NOMO-1 treated with dmso at 0.1 percent for 144 hours (cell line): ENCODE measurements around the gene OSBPL9.
A peak's percentile ranks its signal among the peaks of the same experiment; 100 is the strongest.
"Not testable (repeated sequence)": the region's sequence is repeated elsewhere in the genome, so short reads cannot be mapped to it uniquely, and the experiment has no call there.

Experiments
- DNase-seq: peaks from one replicate; lab custom pipeline; 2025; ENCODE audit not compliant: unreplicated experiment; lab: John Stamatoyannopoulos, UW

The OSBPL9 gene

DNA sequence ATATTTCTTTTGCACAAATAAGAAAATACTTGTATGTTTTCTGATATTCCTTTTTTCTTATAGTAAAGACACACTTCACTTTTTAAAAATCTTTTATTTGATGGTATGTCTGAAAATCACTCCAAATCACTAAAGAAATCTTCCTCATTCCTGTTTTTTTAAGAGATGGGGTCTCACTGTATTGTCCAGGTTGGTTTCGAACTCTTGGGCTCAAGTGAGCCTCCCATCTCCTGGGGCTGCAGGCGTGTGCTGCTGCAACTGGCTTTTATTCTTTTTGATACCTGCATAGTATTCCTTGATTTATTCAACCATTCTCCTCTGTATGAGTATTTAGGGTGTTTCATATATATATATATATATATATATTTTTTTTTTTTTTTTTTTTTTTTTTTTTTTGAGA, 88.1 kb downstream of the OSBPL9 start:
- DNase-seq: no peak

DNA sequence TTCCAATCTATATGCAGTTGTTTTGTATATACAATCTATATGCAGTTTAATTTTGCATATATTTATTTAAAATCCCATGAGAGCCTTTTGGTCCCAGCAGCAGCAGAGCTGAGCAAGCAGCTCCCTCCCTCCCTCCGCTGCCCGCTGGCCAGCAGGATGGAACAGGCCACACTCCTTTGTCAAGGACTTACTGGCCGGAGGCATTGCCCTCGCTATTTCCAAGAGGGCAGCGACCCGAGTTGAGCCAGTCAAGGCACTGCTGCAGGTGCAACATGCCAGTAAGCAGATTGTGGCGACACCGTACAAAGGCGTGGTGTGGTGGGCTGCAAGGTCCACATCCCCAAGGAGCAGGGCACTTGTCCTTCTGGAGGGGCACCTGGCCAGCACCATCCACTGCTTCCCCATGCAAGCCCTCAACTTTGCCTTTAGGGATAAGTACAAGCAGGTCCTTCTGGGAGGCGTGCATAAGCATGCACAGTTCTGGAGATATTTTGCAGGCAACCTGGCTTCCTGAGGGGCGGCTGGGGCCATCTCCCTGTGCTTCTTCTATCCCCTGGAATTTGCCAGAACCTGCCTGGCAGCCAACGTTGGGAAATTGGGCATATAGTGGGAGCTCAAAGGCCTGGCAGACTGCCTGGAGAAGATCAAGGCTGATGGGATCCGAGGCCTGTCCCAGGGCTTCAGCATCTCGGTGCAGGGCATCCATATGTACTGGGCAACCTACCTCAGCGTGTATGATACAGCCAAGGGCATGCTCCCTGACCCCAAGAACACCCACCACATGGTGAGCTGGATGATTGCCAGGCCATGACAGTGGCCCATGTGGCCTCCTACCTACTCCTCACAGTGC, 92.2 kb downstream of the OSBPL9 start:
- DNase-seq: no peak

DNA sequence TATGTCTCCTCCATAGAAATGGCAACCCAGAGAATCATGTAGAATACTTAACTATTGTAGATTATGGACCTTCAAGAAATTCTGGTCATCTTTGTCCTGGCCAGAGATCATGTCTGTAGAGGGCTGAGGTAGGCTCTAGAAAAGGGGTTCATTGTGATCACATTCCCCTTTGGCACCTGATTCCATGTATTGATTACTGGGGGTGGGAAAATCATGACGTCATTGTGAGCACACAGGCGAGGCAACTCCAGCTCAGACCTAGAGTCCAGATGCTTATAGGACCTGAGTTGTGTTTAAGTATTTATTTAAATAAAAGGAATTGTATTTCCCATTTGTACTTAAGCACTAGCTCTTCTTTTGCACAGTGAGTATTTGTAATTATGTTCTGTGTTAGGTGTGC, 93.1 kb downstream of the OSBPL9 start:
- no peak for DNase-seq

DNA sequence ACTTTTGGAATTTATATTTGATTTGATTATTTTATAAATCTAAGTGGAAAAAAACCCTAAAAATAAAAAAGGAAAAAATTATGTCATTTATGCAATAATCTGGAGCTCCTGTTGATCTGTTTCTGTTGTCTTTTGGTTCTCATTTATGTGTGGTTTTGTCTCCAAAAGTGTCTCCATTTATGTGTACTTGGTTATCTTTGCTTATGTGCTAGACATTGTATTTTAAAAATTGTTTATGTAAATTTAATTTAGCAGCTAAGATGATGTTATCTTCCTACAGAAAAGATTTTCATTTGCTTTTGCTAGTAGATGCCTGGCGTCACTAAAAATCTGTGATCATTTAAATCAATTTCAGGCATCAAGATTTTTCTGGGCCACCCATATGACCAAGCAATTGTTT, 95.7 kb downstream of the OSBPL9 start:
- DNase-seq: no peak

DNA sequence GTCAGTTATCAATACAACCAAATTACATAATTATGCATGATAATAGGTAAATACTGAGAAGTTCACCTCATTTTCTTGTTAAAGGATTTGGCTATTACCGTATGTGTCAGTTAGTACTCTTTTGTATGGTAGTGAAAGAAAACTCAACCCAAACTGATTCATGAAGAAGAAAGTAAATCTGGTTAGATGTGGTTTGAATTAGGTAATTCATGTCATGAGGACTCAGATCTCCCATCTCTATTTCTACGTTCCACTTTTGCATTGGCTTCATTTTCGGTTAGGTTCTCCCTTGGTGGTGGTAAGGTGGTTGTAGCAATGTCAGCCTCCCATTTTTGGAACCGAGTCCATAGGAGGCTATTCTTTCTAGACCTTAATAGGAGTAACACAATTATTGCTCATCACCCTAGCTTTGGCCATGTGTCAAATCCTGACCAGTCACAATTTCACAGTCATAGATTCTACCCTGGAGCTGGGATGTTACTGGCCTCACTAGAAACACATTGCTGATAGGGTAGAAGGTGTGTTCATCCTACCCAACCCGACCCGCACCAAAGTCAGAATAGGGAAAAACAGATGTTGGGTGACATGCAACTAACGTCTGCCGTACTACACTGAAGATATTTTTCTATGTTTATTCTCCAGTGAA, 97.6 kb downstream of the OSBPL9 start:
- no peak for DNase-seq

DNA sequence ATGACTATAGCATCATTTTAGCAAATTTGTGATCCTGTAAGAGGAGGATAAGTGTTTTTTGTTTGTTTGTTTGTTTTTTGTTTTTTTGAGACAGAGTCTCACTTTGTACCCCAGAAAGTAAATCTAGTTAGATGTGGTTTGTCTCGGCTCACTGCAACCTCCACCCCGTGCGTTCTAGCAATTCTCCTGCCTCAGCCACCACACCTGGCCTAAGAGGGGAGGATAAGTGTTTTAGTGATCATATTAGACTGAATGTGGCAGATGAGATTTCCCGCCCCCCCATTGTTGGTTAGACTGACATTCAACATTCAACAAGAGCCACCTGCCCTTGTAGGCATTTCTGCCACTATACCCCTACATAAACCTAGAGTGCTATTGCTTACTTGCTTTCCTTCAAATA, 98.5 kb downstream of the OSBPL9 start:
- DNase-seq: no peak

DNA sequence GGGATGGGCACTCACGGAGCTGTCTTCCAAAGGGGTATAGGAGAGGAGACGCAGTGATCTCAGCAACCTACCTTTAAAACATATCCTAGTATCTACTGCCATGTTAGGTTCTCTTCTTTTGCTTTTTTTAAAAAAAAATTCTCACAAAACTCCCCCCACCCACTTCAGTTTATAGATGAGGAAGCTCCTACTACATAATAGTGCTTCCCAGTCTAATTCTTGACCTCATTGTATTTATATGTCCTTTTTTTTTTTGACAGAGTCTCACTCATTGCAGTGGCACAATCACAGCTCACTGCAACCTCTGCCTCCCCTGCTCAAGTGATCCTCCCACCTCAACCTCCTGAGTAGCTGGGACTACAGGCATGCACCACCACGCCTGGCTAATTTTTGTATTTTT, 99.9 kb downstream of the OSBPL9 start:
- DNase-seq: no peak

DNA sequence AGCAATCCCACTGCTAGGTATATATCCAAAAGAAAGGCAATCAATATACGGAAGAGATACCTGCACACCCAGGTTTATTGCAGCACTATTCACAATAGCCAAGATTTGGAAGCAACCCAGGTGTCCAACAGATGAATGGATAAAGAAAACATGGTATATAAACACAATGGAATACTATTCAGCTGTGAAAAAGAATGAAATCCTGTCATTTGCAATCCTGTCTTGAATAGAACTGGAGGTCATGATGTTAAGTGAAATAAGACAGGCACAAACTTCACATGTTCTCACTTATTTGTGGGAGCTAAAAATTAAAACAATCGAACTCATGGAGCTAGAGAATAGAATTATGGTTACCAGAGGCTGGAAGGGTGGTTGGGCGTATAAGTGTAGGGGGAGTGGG, 101.0 kb downstream of the OSBPL9 start:
- no peak for DNase-seq

DNA sequence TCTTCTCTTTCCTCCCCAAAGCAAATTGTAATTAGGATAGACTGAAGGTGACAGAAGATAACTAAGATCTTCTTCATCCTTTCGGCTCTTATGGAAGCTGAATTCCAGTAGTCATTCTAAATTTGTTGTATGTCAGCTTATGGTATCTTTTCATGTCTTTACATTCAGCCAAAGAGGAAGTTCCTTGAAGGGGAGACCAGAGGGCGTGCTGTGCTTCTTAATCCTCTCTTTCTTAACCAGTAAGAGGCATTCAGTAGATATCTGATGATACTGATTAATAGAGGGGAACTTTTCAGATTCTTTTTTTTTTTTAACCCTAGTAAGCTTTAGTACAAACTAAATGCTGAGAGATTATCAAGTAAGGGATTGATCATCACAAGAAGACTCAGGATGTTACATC, 102.3 kb downstream of the OSBPL9 start:
- no peak for DNase-seq

DNA sequence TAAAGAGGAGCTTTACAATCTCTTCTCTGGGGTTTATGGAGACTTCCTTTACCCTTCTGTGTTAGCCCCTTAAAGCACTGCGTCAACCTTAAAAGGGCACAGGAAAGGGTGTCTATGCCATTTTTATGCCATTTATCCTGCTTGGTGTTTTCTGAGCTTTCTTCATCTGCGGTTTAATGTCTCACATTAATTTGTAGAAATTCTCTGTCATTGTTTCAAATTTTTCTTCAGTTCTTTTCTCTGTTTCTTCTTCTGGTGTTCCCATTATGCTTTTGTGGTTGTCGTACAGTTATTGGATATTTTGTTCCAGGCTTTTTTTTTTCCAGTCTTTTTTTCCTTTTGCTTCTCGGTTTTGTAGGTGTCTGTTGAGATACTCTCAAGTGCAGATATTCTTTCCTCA, 107.9 kb downstream of the OSBPL9 start:
- DNase-seq: no peak

DNA sequence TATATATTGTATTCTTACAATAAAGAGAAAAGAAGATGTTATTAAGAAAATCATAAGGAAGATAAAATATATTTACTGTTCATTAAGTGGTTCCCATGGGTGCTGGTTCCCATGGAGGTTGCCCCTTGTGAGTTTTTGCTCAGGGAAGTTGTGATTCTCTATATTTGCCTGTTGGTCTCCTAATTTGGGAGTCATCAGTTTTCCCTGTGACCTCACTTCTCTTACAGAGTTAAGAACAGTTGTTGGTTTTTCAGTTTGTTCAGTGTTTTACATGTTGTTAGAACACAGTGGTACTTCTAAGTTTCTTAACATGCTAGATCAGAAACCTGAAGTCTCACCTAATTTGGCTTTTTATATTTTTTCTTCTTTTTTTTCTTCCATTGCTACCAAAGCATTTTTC, 109.2 kb downstream of the OSBPL9 start:
- DNase-seq: no peak

DNA sequence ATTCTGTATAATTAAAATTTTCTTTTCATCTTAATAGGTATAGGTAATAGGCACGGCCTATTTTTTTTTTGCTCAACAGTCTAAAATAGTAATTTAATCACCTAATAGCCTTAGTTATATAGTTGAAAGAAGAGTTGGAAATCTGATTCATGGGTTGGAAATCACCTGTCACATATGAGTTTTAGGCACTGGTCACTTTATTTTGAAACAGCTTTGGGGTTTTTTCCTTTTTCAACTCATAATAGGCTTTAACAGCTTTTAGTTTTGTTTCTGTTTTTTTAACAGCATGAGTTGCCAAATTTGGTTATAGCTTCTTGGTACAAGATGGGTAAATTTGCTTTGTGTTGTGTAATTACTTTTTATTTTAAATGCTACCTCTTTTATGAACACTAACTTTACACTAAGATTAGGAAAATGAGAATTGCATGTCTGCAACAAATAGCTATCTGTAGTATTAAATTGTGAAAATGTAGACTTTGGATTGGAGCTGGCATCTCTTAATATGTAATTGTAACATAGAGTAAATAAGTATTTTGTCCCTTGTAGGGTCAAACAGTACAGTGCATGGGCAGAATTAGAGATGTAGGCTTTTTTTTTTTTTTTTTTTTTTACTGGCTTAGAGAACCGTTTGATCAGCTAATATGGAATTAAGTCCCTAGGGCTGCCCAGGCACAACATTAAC, 109.8 kb downstream of the OSBPL9 start:
- no peak for DNase-seq

DNA sequence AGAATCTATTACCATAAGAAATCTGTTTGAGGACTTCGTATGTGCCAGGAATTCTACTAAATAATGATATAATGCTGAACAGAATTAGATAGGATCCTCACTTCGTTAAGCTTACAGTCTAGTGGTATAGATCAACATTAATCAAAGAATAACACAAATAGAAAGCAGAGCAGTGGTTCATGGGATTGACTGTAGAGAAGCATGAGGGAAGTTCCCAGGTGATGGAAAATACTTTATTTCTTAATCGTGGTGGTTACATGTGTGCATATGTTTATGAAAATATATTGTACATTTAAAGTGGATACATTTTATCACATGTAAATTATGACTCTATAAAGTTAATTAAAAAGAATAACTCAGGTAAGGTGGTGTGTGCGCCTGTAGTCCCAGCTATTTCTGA, 110.5 kb downstream of the OSBPL9 start:
- DNase-seq: no peak

DNA sequence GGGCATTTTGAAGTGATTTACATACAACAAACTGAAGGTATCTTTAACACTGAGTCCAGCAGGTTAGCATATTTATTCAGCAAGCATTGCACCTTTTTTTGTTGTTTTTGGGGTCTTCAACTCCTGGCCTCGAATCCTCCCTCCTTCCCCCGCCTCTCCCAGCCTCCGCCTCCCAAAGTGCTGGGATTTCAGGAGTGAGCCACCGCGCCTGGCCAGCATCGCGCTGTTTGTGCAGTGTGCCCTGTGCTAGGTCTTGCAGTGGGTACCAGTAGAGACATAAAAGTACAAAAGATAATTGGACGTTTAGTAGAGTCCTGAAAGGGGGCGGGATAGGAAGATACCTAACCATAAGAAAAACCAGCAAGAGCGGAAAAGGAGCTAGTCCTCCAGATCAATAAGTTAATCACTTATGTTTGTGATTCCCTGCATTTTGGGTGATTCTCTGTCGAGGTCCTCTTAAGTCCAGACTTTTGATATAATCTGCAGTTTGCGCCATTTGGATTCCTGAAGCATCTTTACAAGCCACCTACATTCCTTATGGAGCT, 111.8 kb downstream of the OSBPL9 start:
- no peak for DNase-seq

DNA sequence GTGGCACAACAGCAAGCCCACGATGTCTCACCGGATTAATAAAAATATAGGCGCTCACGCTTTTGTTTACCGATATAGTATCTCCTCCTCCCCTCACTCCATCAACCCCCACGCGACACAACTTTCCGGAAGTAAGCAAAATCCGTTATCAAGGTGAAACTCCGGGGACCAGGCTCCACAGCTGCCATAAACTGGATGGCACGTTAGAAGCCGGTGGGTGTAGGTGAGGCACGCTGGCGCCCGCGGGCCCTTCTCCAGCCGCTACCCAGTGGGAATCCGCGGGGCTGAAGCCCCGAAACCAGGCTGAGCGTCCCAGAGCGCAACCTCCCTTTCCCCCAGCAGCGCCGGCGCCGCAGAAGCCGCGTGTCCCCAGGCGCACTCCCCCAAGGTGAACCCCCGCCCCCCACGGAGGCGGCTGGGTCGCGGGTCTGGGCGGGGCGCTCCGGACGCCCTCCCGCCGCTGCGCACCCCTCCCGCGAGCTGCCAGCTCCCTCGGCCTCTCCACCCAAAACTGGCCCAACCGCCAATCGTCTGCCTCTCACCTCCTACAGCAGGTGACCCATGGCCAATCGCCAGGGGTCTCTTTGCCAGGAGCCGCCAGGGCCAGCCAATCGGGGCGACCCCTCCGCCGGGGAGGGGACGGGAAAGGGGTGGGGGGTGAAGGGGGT, 112.4 kb downstream of the OSBPL9 start:
- DNase-seq: peak; percentile 94

DNA sequence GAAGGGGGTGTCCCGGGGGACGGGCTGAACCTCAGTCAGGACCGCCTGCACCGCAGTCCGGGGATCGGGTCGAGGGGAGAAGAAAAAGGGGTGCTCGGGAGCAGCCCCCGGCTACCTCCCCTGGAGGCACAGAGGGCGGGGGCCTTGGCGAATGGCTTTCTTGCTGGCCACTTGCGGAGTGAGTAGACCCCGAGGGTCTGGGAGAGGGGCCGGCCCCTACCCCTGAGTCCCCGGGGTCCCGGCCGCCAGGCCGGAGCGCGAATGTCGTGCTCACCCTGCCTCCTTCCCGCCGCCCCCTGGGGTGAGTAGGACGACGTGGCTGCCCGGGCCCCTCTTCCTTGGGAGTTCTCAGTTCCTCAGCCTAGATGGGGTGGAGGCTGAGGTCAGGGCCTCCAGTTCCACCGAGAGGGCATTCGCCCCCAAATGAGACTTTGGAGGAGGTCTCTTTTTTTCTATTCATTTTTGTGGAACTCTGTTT, 113.0 kb downstream of the OSBPL9 start:
- peak; percentile 7 for DNase-seq

DNA sequence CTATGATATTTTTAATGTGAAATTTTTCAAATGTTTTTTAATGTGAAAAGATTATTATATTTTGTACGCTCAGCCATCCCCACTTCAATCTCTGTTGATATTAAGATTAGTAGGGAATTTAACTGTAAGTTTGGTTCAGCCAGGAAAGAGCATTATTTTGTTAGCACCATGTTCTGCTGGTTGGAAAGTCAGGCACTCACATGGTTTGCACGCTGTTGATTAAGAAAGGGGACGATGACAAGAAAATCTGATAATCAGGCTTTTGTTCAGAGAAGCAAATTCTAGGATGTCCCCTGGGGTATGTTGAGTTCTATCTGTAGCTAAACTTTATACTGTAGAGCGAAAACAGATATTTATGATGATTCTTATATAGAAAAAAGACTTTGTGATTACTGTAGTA, 115.1 kb downstream of the OSBPL9 start:
- no peak for DNase-seq

DNA sequence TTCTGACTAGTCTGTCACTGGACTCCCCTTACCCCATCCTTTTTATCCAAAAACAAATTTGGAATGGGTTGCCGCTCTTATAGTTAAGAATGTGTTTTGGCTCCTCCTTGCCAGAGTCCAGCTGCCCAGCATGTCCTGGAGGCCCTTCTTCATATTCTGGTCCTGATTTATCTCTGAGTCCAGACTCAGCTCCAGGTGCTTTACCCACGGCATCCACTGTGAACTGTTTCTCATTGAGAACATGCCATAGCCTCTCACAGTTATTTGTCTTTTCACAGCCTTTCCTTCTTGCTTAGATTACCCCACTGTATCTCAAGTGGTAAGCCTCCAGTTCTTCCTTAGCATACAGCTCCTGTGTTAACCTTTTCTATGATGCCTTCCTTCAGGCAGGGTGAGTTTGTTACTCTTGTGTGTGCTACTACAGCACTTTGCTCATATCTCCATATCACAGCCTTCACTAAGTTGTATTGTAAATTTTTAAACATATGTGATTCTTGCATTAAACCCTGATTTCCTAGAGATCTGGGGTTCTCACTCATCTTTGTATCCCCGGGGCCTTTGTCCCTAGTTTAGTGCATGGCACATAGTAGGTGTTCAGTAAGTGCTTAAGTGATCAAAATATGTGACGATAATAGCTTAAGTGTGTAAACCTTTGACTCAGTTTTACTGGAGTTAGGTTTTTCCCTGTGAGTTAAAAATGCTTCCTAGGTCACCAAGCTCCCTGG, 116.0 kb downstream of the OSBPL9 start:
- DNase-seq: no peak

DNA sequence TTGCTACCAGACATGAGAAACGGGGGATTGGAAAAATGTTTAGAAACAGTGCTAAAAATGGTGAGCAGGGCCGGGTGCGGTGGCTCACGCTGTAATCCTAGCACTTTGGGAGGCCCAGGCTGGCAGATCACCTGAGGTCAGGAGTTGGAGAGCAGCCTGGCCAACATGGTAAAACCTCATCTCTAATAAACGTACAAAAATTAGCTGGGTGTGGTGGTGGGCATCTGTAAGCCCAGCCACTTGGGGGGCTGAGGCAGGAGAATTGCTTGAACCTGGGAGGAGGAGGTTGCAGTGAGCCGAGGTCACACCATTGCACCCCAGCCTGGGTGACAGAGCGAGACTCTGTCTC, 116.5 kb downstream of the OSBPL9 start:
- DNase-seq: not testable (repeated sequence)

DNA sequence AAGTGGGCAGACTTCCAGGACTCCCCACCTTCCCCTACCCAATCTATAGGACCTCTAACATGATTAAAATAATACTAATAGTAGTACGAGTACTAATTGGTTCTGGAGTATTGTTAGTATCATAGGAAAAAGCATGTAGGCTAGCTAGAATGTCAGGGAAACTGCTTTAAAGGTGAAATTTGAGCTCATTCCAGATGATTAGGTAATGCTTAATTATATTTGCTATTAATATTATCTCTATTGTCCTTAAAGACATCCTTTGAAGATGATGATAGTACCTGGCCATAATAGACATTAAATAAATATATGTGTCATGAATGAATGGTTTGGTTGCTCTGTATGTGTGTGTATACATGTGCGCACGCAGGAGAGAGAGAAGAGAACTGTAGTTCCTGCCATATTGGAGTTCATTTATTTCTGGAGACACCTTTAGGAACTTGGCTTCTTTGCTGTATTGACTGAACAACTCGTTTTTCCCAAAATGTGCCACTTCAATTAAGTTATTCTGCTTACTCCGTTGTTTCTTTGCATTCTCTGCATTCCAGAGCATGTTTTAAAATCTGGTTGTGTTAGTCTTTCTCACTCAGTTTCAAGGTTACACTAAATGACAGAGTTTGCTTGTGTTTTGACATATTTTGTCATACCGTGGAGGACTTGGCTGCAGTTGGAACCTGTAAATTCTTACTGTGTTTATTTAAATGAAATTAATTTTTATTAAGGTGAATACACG, 117.1 kb downstream of the OSBPL9 start:
- DNase-seq: no peak
